Tibial nerve (tissue), 4 donors: ENCODE results near the gene S100A5. TPM values are rescaled to one million over a fixed set of nuclear protein-coding genes. Genes with fewer than 3 reads are reported as not detected.
"Not testable (repeated sequence)": the region's sequence is repeated elsewhere in the genome, so short reads cannot be mapped to it uniquely, and the experiment has no call there.

ENCODE experiments used
- DNase-seq, 2 donors: peaks; one replicate each; pipeline ENCODE4 v3.0.0-alpha.2; 2019; ENCODE audit warnings: low spot score in 2 of 2
- H3K27ac ChIP-seq, 4 donors: fragments of 200-600 bp; sonication (generic) in 3 of 4; one replicate each; pipeline ENCODE4 v1.5.1; 2017 to 2019; ENCODE audit warnings: mild to moderate bottlenecking in 1 of 4
- H3K27me3 ChIP-seq, 2 donors: fragments of 200-600 bp; sonication (generic) in 1 of 2; one replicate each; pipeline versions ENCODE4 v1.5.1 to v1.6.0; 2017 to 2019
- H3K36me3 ChIP-seq, 3 donors: fragments of 200-600 bp; sonication (generic); one replicate each; pipeline ENCODE4 v1.5.1; 2018 to 2019
- H3K4me1 ChIP-seq, 4 donors: fragments of 200-600 bp; sonication (generic) in 3 of 4; one replicate each; pipeline ENCODE4 v1.5.1; 2017 to 2019
- H3K4me3 ChIP-seq, 4 donors: fragments of 200-600 bp; sonication (generic) in 3 of 4; one replicate each; pipeline ENCODE4 v1.5.1; 2017 to 2019; ENCODE audit warnings: mild to moderate bottlenecking in 1 of 4, moderate library complexity in 1 of 4
- H3K9me3 ChIP-seq, 4 donors: fragments of 200-600 bp; sonication (generic) in 3 of 4; one replicate each; pipeline ENCODE4 v1.5.1; 2017 to 2019
- EP300 ChIP-seq, 2 donors: sonication (generic); formaldehyde crosslinking; IDR thresholded peaks; one replicate each; pipeline ENCODE4 v1.6.1; 2017; ENCODE audit warnings: antibody characterized with exemption in 2 of 2, mild to moderate bottlenecking in 1 of 2
- POLR2A ChIP-seq, 2 donors: fragments of 450-650 bp; IDR thresholded peaks; one replicate each; pipeline ENCODE4 v1.6.1; 2017; ENCODE audit warnings: antibody characterized with exemption in 2 of 2, mild to moderate bottlenecking in 2 of 2, moderate library complexity in 2 of 2
- WGBS, 2 donors: methylation state at CpG; one replicate each; pipeline ENCODE4 v1.1.5; 2018; 5-methylcytosine and 5-hydroxymethylcytosine counted together
- total RNA-seq, 4 donors: library from RNA; depleted of rRNA; stranded (reverse); fragments of >200 nt; gene quantifications; one replicate each; pipeline ENCODE4 v1.1.0, GENCODE V29; 2016
- TF ChIP-seq, protein P1 (sequence below), 5 experiments: fragments of 200-600 bp in 3 of 5; fragments of 450-650 bp in 2 of 5; sonication (generic) in 3 of 5; IDR thresholded peaks; one replicate each; pipeline ENCODE4 v1.5.1; 2016 to 2019; ENCODE audit warnings: antibody characterized with exemption in 5 of 5, mild to moderate bottlenecking in 3 of 5, moderate library complexity in 2 of 5

S100A5 gene
- total RNA-seq, 4 donors from 2014 or later, result not detected

DNA sequence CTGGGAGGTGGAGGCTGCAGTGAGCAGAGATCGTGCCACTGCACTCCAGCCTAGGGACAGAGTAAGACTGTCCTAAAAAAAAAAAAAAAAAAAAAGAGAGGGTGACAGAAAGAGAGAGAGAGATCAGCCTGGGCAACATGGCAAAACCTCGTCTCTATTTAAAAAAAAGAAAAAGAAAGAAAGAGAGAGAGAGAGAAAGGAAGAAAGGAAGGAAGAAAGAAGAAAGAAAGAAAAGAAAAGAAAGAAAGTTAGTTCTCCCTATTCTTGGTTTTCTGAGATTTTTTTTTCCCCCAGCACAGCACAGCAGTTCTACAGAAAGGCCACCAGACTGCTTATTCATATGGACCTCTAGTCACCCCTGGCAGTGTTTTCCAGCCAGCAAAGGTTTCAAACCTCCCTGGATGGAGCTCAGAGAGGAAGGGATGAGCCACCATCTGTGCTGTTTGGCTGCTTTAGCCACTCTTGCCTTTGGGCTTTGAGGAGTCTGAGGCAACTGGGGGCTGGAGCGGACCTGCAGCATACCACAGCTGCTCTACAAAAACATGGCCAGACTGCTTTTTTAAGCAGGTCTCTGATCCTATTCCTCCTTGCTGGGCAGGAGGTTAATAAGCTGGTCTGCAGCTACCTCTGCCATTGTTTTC is 15.5 kb downstream of the S100A5 start:
- Histone ChIP-seq H3K36me3 (peaks cover 0 to 11% (median 0%) of the 10 kb centered on the region in 3 donors), H3K4me3 (no peak overlapping the region), H3K27me3 (no peaks in the 10 kb centered on the region), H3K4me1 (peaks cover 0 to 18% (median 0%) of the 10 kb centered on the region in 4 donors), H3K9me3 (no peaks in the 10 kb centered on the region), H3K27ac (peak overlapping the region in 1 of 4 donors; percentile 56)
- no peak for DNase-seq
- TF ChIP-seq, protein P1, sequence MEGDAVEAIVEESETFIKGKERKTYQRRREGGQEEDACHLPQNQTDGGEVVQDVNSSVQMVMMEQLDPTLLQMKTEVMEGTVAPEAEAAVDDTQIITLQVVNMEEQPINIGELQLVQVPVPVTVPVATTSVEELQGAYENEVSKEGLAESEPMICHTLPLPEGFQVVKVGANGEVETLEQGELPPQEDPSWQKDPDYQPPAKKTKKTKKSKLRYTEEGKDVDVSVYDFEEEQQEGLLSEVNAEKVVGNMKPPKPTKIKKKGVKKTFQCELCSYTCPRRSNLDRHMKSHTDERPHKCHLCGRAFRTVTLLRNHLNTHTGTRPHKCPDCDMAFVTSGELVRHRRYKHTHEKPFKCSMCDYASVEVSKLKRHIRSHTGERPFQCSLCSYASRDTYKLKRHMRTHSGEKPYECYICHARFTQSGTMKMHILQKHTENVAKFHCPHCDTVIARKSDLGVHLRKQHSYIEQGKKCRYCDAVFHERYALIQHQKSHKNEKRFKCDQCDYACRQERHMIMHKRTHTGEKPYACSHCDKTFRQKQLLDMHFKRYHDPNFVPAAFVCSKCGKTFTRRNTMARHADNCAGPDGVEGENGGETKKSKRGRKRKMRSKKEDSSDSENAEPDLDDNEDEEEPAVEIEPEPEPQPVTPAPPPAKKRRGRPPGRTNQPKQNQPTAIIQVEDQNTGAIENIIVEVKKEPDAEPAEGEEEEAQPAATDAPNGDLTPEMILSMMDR (IDR thresholded peaks at IDR 0.05), result no peak
- WGBS, 2 donors, result 43 to 55% methylated on average over 3 of the region's 3 CpGs

DNA sequence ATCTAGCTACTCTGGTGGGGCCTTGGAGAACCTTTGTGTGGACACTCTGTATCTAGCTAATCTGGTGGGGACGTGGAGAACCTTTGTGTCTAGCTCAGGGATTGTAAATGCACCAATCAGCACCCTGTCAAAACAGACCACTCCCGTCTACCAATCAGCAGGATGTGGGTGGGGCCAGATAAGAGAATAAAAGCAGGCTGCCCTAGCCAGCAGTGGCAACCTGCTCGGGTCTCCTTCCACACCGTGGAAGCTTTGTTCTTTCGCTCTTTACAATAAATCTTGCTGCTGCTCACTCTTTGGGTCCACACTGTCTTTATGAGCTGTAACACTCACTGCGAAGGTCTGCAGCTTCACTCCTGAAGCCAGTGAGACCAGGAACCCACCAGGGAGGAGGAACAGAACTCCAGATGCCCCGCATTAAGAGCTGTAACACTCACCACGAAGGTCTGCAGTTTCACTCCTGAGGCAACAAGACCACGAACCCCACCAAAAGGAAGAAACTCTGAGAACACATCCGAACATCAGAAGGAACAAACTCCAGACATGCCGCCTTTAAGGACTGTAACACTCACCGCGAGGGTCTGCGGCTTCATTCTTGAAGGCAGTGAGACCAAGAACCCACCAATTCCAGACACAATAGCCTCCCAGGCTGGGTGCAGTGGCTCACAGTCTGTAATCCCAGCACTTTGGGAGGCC is 18.2 kb downstream of the S100A5 start:
- H3K27ac ChIP-seq, DNase-seq, H3K4me3 ChIP-seq, H3K9me3 ChIP-seq, H3K27me3 ChIP-seq, H3K36me3 ChIP-seq: not testable (repeated sequence)
- 82 to 85% methylated on average over 14 of the region's 14 CpGs for WGBS, 2 donors
- peaks cover 0 to 17% (median 0%) of the 10 kb centered on the region in 4 donors for H3K4me1 ChIP-seq

DNA sequence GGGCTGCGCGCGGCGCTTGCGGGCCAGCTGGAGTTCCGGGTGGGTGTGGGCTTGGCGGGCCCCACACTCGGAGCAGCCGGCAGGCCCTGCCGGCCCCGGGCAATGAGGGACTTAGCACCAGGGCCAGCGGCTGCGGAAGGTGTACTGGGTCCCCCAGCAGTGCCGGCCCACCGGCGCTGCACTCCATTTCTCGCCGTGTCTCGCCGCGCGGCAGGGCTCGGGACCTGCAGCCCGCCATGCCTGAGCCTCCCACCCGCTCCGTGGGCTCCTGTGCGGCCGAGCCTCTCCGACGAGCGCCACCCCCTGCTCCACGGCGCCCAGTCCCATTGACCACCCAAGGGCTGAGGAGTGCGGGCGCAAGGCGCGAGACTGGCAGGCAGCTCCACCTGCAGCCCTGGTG is 18.9 kb downstream of the S100A5 start:
- not testable (repeated sequence) for H3K4me3 ChIP-seq, H3K27me3 ChIP-seq, H3K36me3 ChIP-seq, H3K27ac ChIP-seq, H3K9me3 ChIP-seq, DNase-seq
- peaks cover 0 to 17% (median 0%) of the 10 kb centered on the region in 4 donors for H3K4me1 ChIP-seq
- 93 to 97% methylated on average over 17 to 37 of the region's 37 CpGs for WGBS, 2 donors

DNA sequence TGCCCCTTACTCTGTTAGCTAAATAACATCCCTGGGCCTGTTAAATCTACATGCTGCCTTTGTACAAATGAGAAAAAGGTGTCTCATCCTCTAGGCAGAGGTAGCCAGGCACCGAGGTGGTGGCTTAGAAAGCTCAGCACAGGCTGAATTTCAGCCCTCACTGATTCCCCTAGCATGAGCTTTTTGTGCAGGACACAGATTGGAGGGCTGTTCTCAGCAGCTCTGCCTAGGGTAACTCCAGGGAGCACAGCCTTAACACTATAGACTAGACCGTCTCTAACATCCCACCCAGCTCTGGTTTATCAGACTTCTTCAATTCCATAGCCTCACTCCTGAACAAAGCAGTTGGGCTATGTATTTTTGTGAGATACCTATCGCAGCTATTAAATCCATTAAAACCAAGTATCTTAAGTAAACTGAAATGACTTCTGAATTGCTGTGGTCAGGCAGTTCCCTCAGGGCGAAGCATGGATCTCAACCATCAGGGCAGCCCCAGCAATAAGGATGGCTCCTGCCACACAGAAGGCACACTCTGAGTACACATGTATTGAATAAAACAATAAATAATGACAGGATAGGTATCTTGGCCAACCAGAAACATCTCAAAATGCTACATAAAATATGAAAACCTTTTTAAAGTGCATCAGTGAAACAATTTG is 19.8 kb downstream of the S100A5 start:
- Histone ChIP-seq H3K4me1 (peaks cover 0 to 10% (median 0%) of the 10 kb centered on the region in 4 donors), H3K27me3 (no peaks in the 10 kb centered on the region), H3K9me3 (no peaks in the 10 kb centered on the region), H3K27ac (peak overlapping the region in 1 of 4 donors; percentile 45), H3K36me3 (peaks cover 0 to 4% (median 0%) of the 10 kb centered on the region in 3 donors), H3K4me3 (no peak overlapping the region)
- no peak for DNase-seq
- TF ChIP-seq, protein P1 (IDR thresholded peaks at IDR 0.05), result no peak
- no peak for TF ChIP-seq POLR2A (IDR thresholded peaks at IDR 0.05)
- no peak for TF ChIP-seq EP300 (IDR thresholded peaks at IDR 0.05)
- 81 to 86% methylated on average over 4 of the region's 4 CpGs for WGBS, 2 donors

- H3K36me3 ChIP-seq, DNase-seq, H3K27me3 ChIP-seq, H3K4me3 ChIP-seq, H3K9me3 ChIP-seq, H3K4me1 ChIP-seq: not testable (repeated sequence)
- 79 to 81% methylated on average over 5 of the region's 5 CpGs for WGBS, 2 donors
- H3K27ac ChIP-seq, result peak overlapping the region in 1 of 4 donors; percentile 45
These were observed 20.5 kb downstream of the S100A5 start for GRCh38 chr1:153520137-153520691.

DNA sequence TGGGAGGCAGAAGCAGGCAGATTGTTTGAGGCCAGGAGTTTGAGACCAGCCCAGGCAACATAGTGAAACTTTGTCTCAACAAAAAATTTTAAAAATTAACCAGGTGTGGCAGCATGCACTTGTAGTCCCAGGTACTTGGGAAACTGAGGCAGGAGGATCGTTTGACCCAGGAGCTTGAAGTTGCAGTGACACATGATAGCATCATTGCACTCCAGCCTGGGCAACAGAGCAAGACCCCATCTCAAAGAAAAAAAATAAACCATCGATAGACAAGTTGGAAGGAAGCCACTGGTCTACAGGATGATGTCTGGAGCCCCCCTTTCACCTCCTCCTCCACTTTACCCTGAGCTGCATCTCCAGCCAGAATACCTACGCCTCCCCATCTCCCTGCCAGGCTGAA is 21.5 kb downstream of the S100A5 start:
- peaks cover 0 to 4% (median 0%) of the 10 kb centered on the region in 3 donors for H3K36me3 ChIP-seq

More for the DNA sequence above, 21.5 kb downstream of the S100A5 start:
- Histone ChIP-seq H3K4me1 (peaks cover 0 to 8% (median 3%) of the 10 kb centered on the region in 4 donors), H3K4me3 (no peak overlapping the region), H3K9me3 (no peaks in the 10 kb centered on the region), H3K27ac (no peak overlapping the region), H3K27me3 (no peaks in the 10 kb centered on the region)
- no peak for DNase-seq
- TF ChIP-seq POLR2A (IDR thresholded peaks at IDR 0.05) (no peak), EP300 (IDR thresholded peaks at IDR 0.05) (no peak)
- TF ChIP-seq, protein P1 (IDR thresholded peaks at IDR 0.05), result no peak
- 90 to 93% methylated on average over 3 of the region's 3 CpGs for WGBS, 2 donors
